Measurements from ENCODE around the gene EPAS1. TPM values are rescaled to one million over a fixed set of nuclear protein-coding genes. Genes with fewer than 3 reads are reported as not detected.

EPAS1 gene
- total RNA-seq, 1 experiment from 2014 or later, result 8.5 TPM

DNA sequence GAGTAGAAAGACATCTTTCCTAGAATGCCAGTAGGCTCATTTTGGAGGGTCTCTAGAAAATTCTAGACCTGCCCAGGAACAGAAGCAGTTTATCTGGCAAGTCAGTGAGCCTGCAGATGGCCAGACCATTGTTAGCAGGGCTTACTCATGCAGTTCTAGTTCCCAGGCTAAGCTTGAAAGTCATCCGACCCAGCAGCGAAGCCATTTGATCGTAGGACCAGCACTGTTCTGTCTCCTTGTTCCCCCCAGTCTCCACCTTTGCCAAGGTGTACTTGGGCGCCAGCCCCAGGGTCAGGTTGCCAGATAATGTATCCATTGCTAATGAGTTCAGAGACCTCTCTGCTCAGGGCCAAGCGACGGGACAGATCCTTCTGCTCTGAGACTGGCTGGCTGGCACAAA is 70.1 kb downstream of the EPAS1 start:
- Mint-ChIP-seq H3K4me1 (no peaks in the 10 kb centered on the region), H3K4me3 (no peak overlapping the region), H3K27ac (no peak overlapping the region), H3K9me3 (peaks cover 3% of the 10 kb centered on the region), H3K27me3 (ENCODE audit: low read depth) (no peaks in the 10 kb centered on the region), H3K36me3 (peaks cover 3% of the 10 kb centered on the region; the same call in 1 of the 2 replicates)
- ChIA-PET CTCF (interaction anchor here (0.6 to 4.3 kb wide), 12 partner anchors 9 to 386 kb away, joined by 3 to 41 read pairs (median 6); no protein-coding TSS in a partner anchor), POLR2A (no interaction called here)
- ATAC-seq (no peak), DNase-seq (ENCODE audit: low spot score) (no peak)
- TF ChIP-seq, protein P1, sequence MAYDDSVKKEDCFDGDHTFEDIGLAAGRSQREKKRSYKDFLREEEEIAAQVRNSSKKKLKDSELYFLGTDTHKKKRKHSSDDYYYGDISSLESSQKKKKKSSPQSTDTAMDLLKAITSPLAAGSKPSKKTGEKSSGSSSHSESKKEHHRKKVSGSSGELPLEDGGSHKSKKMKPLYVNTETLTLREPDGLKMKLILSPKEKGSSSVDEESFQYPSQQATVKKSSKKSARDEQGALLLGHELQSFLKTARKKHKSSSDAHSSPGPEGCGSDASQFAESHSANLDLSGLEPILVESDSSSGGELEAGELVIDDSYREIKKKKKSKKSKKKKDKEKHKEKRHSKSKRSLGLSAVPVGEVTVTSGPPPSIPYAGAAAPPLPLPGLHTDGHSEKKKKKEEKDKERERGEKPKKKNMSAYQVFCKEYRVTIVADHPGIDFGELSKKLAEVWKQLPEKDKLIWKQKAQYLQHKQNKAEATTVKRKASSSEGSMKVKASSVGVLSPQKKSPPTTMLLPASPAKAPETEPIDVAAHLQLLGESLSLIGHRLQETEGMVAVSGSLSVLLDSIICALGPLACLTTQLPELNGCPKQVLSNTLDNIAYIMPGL (CRISPR knock-in tag; IDR thresholded peaks at IDR 0.05), result no peak
- no peak for TF ChIP-seq ATF3 (CRISPR knock-in tag; conservative IDR thresholded peaks at IDR 0.05)
- TF ChIP-seq ZNF219 (CRISPR knock-in tag; IDR thresholded peaks at IDR 0.05; ENCODE audit: borderline replicate concordance), result no peak
- TF ChIP-seq SMAD3 (CRISPR knock-in tag; IDR thresholded peaks at IDR 0.05; ENCODE audit: borderline replicate concordance), result no peak
- TF ChIP-seq, protein P2, sequence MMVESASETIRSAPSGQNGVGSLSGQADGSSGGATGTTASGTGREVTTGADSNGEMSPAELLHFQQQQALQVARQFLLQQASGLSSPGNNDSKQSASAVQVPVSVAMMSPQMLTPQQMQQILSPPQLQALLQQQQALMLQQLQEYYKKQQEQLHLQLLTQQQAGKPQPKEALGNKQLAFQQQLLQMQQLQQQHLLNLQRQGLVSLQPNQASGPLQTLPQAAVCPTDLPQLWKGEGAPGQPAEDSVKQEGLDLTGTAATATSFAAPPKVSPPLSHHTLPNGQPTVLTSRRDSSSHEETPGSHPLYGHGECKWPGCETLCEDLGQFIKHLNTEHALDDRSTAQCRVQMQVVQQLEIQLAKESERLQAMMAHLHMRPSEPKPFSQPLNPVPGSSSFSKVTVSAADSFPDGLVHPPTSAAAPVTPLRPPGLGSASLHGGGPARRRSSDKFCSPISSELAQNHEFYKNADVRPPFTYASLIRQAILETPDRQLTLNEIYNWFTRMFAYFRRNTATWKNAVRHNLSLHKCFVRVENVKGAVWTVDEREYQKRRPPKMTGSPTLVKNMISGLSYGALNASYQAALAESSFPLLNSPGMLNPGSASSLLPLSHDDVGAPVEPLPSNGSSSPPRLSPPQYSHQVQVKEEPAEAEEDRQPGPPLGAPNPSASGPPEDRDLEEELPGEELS (CRISPR knock-in tag; IDR thresholded peaks at IDR 0.05), result no peak
- no peak for TF ChIP-seq ZBTB21 (CRISPR knock-in tag; IDR thresholded peaks at IDR 0.05; ENCODE audit: borderline replicate concordance)
- TF ChIP-seq NFYB (CRISPR knock-in tag; conservative IDR thresholded peaks at IDR 0.05; ENCODE audit: low read depth), result no peak
- no peak for TF ChIP-seq NFATC4 (CRISPR knock-in tag; IDR thresholded peaks at IDR 0.05)
- TF ChIP-seq, protein P3, sequence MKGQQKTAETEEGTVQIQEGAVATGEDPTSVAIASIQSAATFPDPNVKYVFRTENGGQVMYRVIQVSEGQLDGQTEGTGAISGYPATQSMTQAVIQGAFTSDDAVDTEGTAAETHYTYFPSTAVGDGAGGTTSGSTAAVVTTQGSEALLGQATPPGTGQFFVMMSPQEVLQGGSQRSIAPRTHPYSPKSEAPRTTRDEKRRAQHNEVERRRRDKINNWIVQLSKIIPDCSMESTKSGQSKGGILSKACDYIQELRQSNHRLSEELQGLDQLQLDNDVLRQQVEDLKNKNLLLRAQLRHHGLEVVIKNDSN (CRISPR knock-in tag; IDR thresholded peaks at IDR 0.05), result no peak
- TF ChIP-seq, protein P4, sequence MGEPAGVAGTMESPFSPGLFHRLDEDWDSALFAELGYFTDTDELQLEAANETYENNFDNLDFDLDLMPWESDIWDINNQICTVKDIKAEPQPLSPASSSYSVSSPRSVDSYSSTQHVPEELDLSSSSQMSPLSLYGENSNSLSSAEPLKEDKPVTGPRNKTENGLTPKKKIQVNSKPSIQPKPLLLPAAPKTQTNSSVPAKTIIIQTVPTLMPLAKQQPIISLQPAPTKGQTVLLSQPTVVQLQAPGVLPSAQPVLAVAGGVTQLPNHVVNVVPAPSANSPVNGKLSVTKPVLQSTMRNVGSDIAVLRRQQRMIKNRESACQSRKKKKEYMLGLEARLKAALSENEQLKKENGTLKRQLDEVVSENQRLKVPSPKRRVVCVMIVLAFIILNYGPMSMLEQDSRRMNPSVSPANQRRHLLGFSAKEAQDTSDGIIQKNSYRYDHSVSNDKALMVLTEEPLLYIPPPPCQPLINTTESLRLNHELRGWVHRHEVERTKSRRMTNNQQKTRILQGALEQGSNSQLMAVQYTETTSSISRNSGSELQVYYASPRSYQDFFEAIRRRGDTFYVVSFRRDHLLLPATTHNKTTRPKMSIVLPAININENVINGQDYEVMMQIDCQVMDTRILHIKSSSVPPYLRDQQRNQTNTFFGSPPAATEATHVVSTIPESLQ (CRISPR knock-in tag; IDR thresholded peaks at IDR 0.05), result no peak
- no peak for TF ChIP-seq NR3C1 (CRISPR knock-in tag; conservative IDR thresholded peaks at IDR 0.05; ENCODE audit: low read depth)
- TF ChIP-seq ZNF512 (CRISPR knock-in tag; IDR thresholded peaks at IDR 0.05; ENCODE audit: borderline replicate concordance), result no peak
- TF ChIP-seq, protein P5, sequence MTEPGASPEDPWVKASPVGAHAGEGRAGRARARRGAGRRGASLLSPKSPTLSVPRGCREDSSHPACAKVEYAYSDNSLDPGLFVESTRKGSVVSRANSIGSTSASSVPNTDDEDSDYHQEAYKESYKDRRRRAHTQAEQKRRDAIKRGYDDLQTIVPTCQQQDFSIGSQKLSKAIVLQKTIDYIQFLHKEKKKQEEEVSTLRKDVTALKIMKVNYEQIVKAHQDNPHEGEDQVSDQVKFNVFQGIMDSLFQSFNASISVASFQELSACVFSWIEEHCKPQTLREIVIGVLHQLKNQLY (CRISPR knock-in tag; IDR thresholded peaks at IDR 0.05), result no peak
- no peak for TF ChIP-seq TP53 (CRISPR knock-in tag; IDR thresholded peaks at IDR 0.05)
- no peak for TF ChIP-seq ZNF532 (CRISPR knock-in tag; IDR thresholded peaks at IDR 0.05; ENCODE audit: borderline replicate concordance)
- TF ChIP-seq IRF2 (CRISPR knock-in tag; IDR thresholded peaks at IDR 0.05; ENCODE audit: borderline replicate concordance, low read depth), result no peak

All from WTC11 (cell line).